Renal cortex interstitium (tissue), 11 donors: ENCODE results near the gene C10orf90. TPM values are rescaled to one million over a fixed set of nuclear protein-coding genes. Genes with fewer than 3 reads are reported as not detected.

Source experiments
- DNase-seq, 11 donors: peaks; one replicate each; pipeline ENCODE4 v3.0.0-alpha.2; 2013; ENCODE audit warnings: low read depth in 9 of 11, low spot score in 4 of 11; ENCODE audit errors: extremely low read depth in 1 of 11
- polyA plus RNA-seq, 3 donors: library from polyadenylated mRNA; unstranded; fragments of 120-200 nt; gene quantifications; one replicate each; pipeline ENCODE4 v1.2.1, GENCODE V29; 2013; ENCODE audit not compliant: insufficient read length in 3 of 3

The C10orf90 gene
- polyA plus RNA-seq, 3 donors = 0.52 to 0.70 (median 0.70) TPM

GRCh38 chr10:126595160-126595559, 75.3 kb downstream of the C10orf90 start:
- DNase-seq = peak in 1 of 11 donors; percentile 5

DNA sequence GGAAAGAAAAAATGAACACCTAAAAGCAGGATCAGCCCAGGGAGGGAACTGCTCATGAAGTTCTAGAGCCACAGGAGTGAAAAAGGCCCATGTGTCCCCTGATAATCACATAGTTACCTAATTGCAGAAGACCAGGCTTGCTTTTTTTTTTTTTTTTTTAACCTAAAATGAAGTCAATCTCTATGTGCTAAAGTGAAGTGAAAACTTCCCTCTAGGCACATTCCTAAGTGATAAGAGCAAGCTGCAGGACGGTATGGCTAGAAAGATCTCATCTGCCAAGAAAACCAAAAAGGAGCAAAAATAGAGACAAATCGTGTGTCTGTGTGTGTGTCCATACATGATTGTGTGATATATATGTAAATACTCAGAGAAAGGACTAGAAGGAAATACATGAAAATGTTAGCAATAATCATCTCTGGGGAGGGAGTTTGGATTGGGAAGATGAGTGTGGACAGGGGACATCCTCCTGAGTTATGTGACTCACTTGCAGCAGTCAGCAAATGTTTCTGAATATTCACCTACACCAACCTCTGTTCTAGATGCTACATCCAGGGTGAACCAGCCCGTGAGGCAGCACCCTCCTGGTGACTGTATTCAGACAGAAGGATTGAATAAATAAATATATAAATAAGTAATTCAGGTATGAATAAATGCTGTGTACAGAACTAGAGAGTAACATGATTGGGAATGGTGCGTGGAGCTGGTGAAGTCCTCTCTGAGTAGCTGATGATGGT, 76.4 kb downstream of the C10orf90 start:
- no peak for DNase-seq

DNA sequence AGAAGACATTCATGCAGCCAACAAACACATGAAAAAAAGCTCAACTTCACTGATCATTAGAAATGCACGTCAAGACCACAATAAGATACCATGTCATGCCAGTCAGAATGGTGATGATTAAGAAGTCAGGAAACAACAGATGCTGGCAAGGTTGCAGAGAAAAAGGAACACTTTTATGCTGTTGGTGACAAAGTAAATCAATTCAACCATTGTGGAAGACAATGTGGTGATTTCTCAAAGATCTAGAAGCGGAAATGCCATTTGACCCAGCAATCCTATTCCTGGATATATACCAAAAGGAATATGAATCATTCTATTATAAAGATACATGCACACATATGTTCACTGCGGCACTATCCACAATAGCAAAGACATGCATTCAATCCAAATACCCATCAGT, 77.6 kb downstream of the C10orf90 start:
- no peak for DNase-seq

DNA sequence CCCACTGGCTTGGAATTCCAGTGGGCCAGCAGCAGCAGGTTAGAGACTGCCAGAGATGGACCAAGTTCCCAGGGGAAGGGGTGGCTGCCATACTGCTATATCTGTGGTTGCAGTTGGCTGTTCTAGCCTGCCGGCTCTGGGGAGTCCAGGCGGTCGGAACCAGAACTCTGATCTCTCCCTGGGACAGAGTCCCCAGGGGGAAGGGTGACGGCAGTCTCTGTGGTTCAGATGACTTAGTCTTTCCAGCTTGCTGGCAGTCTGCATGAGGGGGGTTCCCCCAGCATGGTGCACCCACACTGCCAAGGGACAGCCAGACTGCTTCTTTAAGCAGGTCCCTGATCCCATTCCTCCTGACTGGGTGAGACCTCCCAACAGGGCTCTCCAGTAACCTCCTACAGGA, 82.5 kb downstream of the C10orf90 start:
- DNase-seq = no peak

GRCh38 chr10:126586878-126587277, 83.6 kb downstream of the C10orf90 start:
- DNase-seq = no peak

- no peak for DNase-seq
Observed at GRCh38 chr10:126586128-126586527, 84.4 kb downstream of the C10orf90 start.

- DNase-seq = no peak
Observed at GRCh38 chr10:126585249-126586017, 85.1 kb downstream of the C10orf90 start.

DNA sequence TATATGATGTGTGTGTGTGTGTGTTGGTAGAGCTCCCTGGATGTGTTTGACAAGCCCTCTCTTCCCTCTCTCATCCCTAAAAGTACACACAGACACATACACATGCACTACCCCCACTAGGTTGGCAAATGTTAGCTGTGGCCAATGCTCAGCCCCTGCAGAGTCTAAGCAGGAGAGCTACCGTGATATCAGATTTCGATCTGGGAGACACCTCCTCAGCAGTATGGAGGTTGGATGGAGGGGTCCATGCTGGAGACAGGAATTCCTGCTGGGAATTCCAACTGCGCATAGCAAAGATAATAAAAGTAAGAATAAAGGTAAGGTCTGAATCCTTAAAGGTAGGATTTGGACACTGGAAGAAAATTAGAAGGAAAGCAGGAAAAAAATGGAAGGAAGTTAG, 85.7 kb downstream of the C10orf90 start:
- DNase-seq = no peak

- DNase-seq = no peak
Observed at GRCh38 chr10:126583552-126584200, 86.8 kb downstream of the C10orf90 start.

- no peak for DNase-seq
Observed at GRCh38 chr10:126581648-126582046, 88.8 kb downstream of the C10orf90 start.

- no peak for DNase-seq
Observed at GRCh38 chr10:126580873-126581647, 89.4 kb downstream of the C10orf90 start.

- no peak for DNase-seq
Observed at GRCh38 chr10:126576336-126576735, 94.2 kb downstream of the C10orf90 start.

DNA sequence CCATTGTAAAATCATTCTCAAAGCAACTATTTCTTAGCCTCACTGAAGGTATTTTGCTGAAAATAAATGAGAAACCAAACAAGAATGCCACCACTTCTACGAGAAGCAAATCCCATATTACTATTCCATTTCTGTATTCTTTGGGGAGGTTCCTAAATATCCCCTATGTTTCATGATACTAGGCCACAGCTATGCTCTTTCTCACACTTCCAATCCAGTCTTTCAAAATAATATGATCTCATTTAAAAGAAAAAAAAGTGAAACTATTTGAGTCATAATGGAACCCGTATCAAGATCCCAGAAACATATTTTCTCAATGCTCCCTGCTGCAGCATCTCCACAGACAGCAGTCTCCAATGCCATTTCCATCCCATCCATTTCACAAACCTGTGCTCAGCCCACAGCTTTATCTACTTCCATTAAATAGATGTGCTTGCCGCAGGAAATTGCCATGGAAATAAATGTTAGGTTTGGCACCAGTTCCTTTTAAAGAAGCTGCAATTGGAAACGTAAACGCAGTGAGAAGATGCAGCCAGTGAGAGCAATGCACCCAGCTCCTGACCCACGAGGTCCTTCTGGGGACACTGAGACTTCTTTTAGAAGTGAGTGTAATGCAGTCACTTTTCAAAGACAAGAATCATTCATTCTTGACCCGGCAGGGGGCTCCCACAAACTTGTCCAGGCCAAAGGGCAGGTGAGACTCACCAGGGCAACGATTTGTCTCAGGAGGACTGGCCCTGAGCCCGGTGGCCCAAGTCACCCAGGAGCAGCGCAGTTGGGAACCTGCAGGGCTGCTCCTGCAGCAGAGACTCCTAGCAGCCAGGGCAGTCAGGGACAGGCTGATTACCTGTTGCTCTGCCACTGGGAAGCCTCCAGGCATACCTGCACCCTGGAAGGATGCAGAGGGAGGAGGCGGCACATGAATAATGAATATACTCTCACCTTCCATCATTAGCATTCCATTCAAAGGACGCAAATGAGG, 99.6 kb downstream of the C10orf90 start:
- no peak for DNase-seq

DNA sequence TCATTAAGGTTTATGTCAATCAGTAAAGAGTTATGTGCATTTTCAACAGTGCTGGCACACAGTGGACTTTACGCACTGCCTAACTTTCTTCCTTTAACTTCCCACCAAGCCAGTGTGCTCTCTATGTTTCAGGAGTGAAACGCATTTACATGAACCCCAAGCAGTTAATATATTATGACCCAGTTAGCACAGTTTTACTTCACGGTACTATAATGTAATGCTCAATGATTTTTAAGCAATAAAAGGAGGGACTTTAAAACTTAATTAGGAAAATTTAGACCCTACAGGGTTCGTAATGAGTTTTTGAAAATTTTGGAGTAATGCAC, 100.3 kb downstream of the C10orf90 start:
- no peak for DNase-seq

GRCh38 chr10:126569513-126570244, 100.8 kb downstream of the C10orf90 start:
- no peak for DNase-seq

DNA sequence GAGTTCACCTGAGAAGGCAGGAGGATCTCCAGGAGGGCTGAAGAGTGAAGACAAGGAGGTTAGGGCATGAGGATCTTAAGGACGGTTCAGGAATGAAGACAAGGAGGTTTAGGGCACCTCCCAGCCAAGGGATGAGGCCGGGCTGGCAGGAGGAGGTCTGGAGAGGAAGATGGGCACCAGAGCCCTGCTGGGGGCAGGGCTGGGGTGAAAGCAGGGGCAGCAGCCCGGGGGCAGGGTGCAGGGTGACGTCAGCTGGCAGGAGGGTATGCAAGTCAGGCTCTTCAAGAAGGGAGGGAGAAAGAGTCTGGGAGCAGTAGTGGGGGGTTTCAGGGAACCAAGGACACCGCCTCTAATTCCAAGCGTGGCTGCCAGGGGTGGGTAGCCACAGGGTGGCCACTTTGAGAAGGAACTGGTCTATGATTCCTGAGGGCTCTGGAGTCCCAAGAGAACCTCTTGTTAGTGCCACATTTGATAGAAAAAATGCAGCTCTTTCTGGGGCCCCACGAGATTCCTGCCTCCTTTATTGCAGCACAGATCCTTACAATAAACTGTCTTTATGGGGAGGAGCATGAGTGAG, 101.6 kb downstream of the C10orf90 start:
- no peak for DNase-seq

DNA sequence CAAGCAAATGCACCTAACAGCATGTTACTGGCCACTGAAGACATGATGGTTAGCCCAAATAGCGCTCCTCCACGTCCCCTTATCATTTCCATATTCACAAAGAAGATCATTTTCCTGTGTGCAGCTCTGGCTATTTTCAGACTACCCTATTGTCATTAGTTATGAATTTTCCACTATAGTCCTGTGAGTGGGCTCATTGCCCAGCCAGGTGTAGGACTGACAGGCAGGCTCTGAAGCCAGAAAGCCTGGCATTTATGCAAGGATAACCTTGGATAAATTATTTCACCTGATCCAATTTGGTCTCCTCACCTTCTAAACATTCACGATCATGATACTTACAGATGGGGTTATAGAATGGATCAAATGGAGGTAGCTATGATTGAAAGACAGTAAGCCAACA, 104.6 kb downstream of the C10orf90 start:
- no peak for DNase-seq
